ENCODE results near the gene PDK2.
"Not testable (repeated sequence)": the region's sequence is repeated elsewhere in the genome, so short reads cannot be mapped to it uniquely, and the experiment has no call there.

Gene PDK2

GRCh38 chr17:50052822-50053653 lies 42.1 kb upstream of the PDK2 start:
- ATAC-seq (replicated peaks) (no peak), DNase-seq (no peak)
- H3K9me3 Mint-ChIP-seq: no peaks in the 10 kb centered on the region
- peaks cover 4% of the 10 kb centered on the region for H3K36me3 Mint-ChIP-seq (ENCODE audit: insufficient read depth)
- H3K27me3 Mint-ChIP-seq: peaks cover 0 to 8% of the 10 kb centered on the region in 2 donors
- H3K4me1 Mint-ChIP-seq (ENCODE audit: low read depth in 2 of 2): peaks cover 26 to 27% of the 10 kb centered on the region in 2 donors
- H3K4me3 Mint-ChIP-seq: no peak overlapping the region
- peak overlapping the region in 1 of 2 donors; percentile 73 for H3K27ac Mint-ChIP-seq

GRCh38 chr17:50053654-50053960 lies 41.5 kb upstream of the PDK2 start:
- Mint-ChIP-seq H3K27me3 (peaks cover 0 to 9% of the 10 kb centered on the region in 2 donors), H3K36me3 (ENCODE audit: insufficient read depth) (peaks cover 4% of the 10 kb centered on the region), H3K27ac (no peak overlapping the region), H3K4me1 (ENCODE audit: low read depth in 2 of 2) (peaks cover 30 to 31% of the 10 kb centered on the region in 2 donors), H3K4me3 (no peak overlapping the region), H3K9me3 (no peaks in the 10 kb centered on the region)
- no peak for DNase-seq
- ATAC-seq (replicated peaks): no peak

DNA sequence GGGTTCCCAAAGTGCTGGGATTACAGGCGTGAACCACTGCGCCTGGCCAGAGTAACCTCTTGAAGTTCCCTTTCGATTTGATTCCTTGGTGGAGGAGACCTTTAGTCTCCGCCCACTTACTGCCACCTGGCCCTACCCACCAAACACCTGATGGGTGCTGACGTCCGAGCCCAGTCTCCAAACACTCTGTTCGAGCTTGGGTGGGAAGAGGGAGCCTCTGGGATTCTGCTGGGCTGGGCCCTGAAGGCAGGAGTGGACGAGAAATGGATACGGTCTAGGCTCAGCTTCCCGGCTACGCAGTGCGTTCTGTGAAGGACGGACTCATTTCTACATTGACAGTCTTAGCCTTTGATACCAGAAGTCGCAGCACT lies 40.1 kb upstream of the PDK2 start:
- Mint-ChIP-seq H3K9me3 (no peaks in the 10 kb centered on the region), H3K27ac (peak overlapping the region; percentile 27 to 86), H3K27me3 (peaks cover 0 to 9% of the 10 kb centered on the region in 2 donors), H3K4me3 (peak overlapping the region; percentile 92 to 95), H3K4me1 (ENCODE audit: low read depth in 2 of 2) (peaks cover 31 to 32% of the 10 kb centered on the region in 2 donors), H3K36me3 (ENCODE audit: insufficient read depth) (peaks cover 4% of the 10 kb centered on the region)
- peak; percentile 8 for ATAC-seq (replicated peaks)
- DNase-seq: peak in 2 of 3 experiments; percentile 3 to 5

DNA sequence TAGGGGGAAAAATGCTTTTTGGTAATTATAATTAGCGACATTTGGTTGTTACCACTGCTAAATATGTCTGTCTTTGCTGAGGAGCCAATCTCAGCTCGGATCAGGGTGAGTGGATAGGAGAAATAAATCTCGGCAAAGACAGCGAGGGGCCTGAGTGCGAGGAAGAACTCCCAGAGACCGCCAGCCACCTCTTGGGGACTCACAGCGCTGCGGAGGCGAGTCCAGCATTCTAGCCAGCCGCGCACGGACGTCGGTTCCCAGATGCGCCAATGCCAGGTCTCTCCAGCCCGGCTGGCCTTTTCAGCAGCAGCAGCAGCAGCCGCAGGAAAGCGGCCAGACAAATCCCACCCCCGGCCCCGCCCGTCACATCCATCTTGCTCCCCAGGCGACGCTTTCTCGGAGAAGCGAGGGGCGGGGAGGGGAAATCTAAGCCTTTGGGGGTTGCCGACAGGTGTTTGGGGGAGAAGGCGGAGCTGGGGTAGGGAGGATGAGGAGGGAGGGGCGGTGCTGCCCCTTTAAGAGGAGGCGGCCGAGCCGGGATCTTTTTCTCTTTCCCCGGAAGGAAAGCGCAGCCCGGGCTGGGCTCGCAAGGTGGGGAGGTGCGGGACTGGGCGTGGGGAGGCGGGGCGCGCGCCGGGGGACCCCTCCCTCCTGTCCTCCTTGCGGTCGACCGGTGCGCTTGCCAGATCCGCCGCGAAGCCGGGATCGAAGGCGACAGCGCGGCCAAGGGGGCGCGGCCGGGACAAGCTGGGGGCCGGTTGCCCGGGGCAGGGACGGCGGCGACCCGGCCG lies 39.5 kb upstream of the PDK2 start, which contains the start of gene ITGA3:
ITGA3 (plus strand) TSS at position 685 of the 791 bp plus-strand sequence. CDS start 330 bp downstream, outside the sequence.
- peaks cover 31 to 32% of the 10 kb centered on the region in 2 donors for H3K4me1 Mint-ChIP-seq (ENCODE audit: low read depth in 2 of 2)
- peaks cover 4% of the 10 kb centered on the region for H3K36me3 Mint-ChIP-seq (ENCODE audit: insufficient read depth)
- H3K9me3 Mint-ChIP-seq: no peaks in the 10 kb centered on the region
- peak within 1 kb of the TSS; percentile 38 to 86 for H3K27ac Mint-ChIP-seq
- ATAC-seq (replicated peaks) (peak; percentile 74), DNase-seq (peak; percentile 27 to 30 (median 27))
- H3K4me3 Mint-ChIP-seq: peak within 1 kb of the TSS; percentile 92 to 95
- peaks cover 0 to 9% of the 10 kb centered on the region in 2 donors for H3K27me3 Mint-ChIP-seq

- DNase-seq (peak; percentile 41 to 48 (median 42)), ATAC-seq (replicated peaks) (peak; percentile 67)
- Mint-ChIP-seq H3K9me3 (no peaks in the 10 kb centered on the region), H3K4me3 (peak overlapping the region; percentile 92 to 95), H3K27ac (peak overlapping the region in 1 of 2 donors; percentile 38), H3K27me3 (peaks cover 0 to 9% of the 10 kb centered on the region in 2 donors), H3K36me3 (ENCODE audit: insufficient read depth) (peaks cover 4% of the 10 kb centered on the region), H3K4me1 (ENCODE audit: low read depth in 2 of 2) (peaks cover 25 to 26% of the 10 kb centered on the region in 2 donors)
Measured at GRCh38 chr17:50056217-50056960, 38.8 kb upstream of the PDK2 start.

- H3K27me3 Mint-ChIP-seq: peaks cover 0 to 9% of the 10 kb centered on the region in 2 donors
- H3K36me3 Mint-ChIP-seq (ENCODE audit: insufficient read depth): peaks cover 4% of the 10 kb centered on the region
- H3K4me3 Mint-ChIP-seq: peak overlapping the region; percentile 92 to 95
- H3K4me1 Mint-ChIP-seq (ENCODE audit: low read depth in 2 of 2): peaks cover 23 to 24% of the 10 kb centered on the region in 2 donors
- peak overlapping the region in 1 of 2 donors; percentile 38 for H3K27ac Mint-ChIP-seq
- DNase-seq: no peak
- H3K9me3 Mint-ChIP-seq: no peaks in the 10 kb centered on the region
- no peak for ATAC-seq (replicated peaks)
Measured at GRCh38 chr17:50056961-50057330, 38.2 kb upstream of the PDK2 start.

DNA sequence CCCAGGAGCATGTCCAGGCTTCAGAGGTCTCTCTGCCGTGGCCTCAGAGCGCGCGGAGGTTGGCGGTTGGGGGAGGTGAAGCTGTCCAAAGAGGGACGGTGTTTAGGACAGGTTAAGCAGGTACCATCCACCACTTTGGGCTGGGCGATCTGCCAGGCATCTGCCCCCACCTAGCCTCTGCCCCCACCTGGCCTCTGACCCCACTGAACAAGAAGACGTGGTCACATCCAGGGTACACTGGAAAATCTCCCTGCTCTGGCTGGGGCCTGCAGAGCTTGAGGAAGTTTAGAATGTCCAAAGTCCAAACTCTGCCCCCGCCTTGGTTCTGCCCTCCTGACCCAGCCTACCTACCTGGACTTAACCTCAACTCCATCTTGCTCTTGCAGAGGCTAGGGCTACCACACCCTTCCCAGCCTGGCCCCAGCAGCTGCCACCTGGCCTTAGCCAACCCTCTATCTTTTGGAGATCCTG lies 37.6 kb upstream of the PDK2 start:
- Mint-ChIP-seq H3K36me3 (ENCODE audit: insufficient read depth) (peaks cover 4% of the 10 kb centered on the region), H3K4me1 (ENCODE audit: low read depth in 2 of 2) (peaks cover 23 to 24% of the 10 kb centered on the region in 2 donors), H3K27me3 (peaks cover 0 to 9% of the 10 kb centered on the region in 2 donors), H3K4me3 (peak overlapping the region; percentile 92 to 95), H3K27ac (no peak overlapping the region), H3K9me3 (no peaks in the 10 kb centered on the region)
- DNase-seq (no peak), ATAC-seq (replicated peaks) (no peak)

DNA sequence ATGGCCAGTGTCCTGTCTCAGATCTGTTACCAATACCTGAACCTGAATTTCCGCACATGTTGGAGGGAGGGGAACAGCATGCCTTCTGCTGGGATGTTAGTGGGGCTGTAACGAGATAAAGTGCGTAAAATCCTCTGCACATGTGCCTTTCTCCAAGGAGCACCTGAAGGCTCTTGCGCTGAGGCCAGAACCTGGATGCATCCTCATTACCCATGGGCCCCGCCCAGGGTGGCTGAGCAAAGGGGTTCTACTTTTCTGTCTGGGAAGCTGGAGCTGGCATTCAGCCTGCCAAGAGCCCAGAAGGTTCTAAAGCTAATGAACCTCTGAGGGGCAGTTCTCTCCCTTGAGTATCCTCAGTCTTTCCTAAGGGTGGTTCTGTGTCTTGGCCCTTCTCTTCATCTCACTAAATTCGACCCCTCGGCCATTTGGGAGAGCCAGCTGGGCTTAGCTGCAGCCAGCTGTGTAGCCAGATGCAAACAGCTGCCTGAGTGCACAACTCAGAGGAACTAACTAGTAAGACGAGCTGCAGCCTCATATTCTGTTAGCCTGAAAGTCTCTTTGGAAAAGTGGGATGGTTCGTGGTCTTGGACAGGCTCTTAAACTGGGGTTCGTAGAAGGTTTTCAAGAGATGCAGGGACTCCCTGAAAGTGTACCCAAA lies 36.7 kb upstream of the PDK2 start:
- Mint-ChIP-seq H3K27me3 (peaks cover 0 to 9% of the 10 kb centered on the region in 2 donors), H3K4me1 (ENCODE audit: low read depth in 2 of 2) (peaks cover 23 to 24% of the 10 kb centered on the region in 2 donors), H3K4me3 (no peak overlapping the region), H3K36me3 (ENCODE audit: insufficient read depth) (peaks cover 7% of the 10 kb centered on the region), H3K27ac (no peak overlapping the region), H3K9me3 (no peaks in the 10 kb centered on the region)
- ATAC-seq (replicated peaks) (no peak), DNase-seq (no peak)

DNA sequence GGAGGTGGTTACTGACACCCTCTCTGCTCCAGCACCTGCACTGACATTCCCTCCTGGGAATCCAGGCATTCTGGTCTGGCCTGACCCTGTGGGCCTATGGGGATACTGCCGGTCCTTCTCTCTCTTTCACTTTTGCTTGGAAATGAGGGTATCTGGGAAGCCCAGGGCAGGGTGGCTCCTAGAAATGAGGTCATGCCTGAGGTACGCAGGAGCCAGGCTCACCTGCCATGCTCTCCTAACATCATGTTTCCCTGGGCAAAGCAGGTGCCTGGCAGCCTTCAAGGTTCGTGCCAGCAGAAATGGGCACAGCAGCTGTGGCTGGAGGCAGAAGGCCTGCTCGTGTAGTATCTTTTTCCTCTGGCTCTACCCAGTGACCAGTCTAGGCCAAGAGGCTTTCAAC lies 35.9 kb upstream of the PDK2 start:
- Mint-ChIP-seq H3K4me1 (ENCODE audit: low read depth in 2 of 2) (peaks cover 23 to 24% of the 10 kb centered on the region in 2 donors), H3K9me3 (no peaks in the 10 kb centered on the region), H3K4me3 (no peak overlapping the region), H3K27me3 (peaks cover 0 to 9% of the 10 kb centered on the region in 2 donors), H3K36me3 (ENCODE audit: insufficient read depth) (peaks cover 7% of the 10 kb centered on the region), H3K27ac (no peak overlapping the region)
- DNase-seq (no peak), ATAC-seq (replicated peaks) (no peak)

DNA sequence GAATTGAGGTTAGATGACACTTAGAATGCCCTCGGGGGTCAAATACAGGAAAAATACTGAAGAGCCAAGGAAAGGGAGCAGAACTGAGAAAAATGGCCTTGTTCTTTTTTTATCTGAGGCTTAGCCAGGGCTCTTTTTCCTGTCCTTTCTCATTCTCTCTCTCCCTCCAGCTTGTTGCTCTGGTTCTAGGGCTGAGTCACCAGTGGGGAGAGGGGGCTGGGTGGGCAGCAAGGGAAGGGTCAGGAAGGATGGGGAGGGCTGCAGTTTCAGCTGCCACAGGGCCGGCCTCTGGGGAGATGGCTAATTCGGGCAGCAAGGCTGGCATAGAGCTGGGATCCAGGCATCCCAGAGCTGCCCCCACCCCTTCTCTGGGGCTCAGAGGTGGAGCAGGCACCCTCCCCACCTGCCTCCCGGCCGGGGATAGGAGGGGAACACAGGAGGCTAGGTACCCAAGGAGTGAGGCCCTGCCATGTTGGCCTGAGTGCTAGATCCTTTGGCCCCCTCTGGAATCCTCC lies 35.3 kb upstream of the PDK2 start:
- Mint-ChIP-seq H3K27me3 (peaks cover 0 to 9% of the 10 kb centered on the region in 2 donors), H3K9me3 (no peaks in the 10 kb centered on the region), H3K27ac (no peak overlapping the region), H3K4me1 (ENCODE audit: low read depth in 2 of 2) (peaks cover 23 to 24% of the 10 kb centered on the region in 2 donors), H3K36me3 (ENCODE audit: insufficient read depth) (peaks cover 7% of the 10 kb centered on the region), H3K4me3 (no peak overlapping the region)
- ATAC-seq (replicated peaks): no peak
- no peak for DNase-seq

- no peak overlapping the region for H3K27ac Mint-ChIP-seq
- peaks cover 3% of the 10 kb centered on the region for H3K36me3 Mint-ChIP-seq (ENCODE audit: insufficient read depth)
- no peak for DNase-seq
- no peaks in the 10 kb centered on the region for H3K9me3 Mint-ChIP-seq
- ATAC-seq (replicated peaks): no peak
- peaks cover 0 to 9% of the 10 kb centered on the region in 2 donors for H3K27me3 Mint-ChIP-seq
- peaks cover 13 to 19% of the 10 kb centered on the region in 2 donors for H3K4me1 Mint-ChIP-seq (ENCODE audit: low read depth in 2 of 2)
- no peak overlapping the region for H3K4me3 Mint-ChIP-seq
Measured at GRCh38 chr17:50060951-50061712, 34.0 kb upstream of the PDK2 start.

DNA sequence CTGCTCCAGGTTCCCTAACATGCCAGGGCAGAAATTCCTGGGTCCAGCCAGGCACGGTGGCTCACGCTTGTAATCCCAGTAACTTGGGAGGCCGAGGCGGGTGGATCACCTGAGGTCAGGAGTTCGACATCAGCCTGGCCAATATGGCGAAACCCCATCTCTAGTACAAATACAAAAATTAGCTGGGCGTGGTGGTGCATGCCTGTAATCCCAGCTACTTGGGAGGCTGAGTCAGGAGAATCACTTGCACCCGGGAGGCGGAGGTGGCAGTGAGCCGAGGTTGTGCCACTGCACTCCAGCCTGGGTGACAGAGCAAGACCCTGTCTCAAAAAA lies 33.5 kb upstream of the PDK2 start:
- H3K27ac Mint-ChIP-seq; H3K9me3 Mint-ChIP-seq; H3K36me3 Mint-ChIP-seq (ENCODE audit: insufficient read depth); DNase-seq; H3K4me3 Mint-ChIP-seq; H3K27me3 Mint-ChIP-seq; ATAC-seq (replicated peaks): not testable (repeated sequence)
- peaks cover 10 to 17% of the 10 kb centered on the region in 2 donors for H3K4me1 Mint-ChIP-seq (ENCODE audit: low read depth in 2 of 2)
